Stimulated activated naive CD8-positive, alpha-beta T cell treated with anti-CD3 and anti-CD28 coated beads, Interleukin-15, Interleukin-2, amounts not matched to agents 100 U/mL and 50 U/mL, for 24 hours (primary cell): ENCODE measurements around the gene GTF3C5.
"Not testable (repeated sequence)": the region's sequence is repeated elsewhere in the genome, so short reads cannot be mapped to it uniquely, and the experiment has no call there.

Source experiments
- ATAC-seq: fragments of 150-1000 bp; cut with Tn5 transposase; one replicate; pipeline ENCODE4 v1.10.0; 2021
- DNase-seq: peaks from one replicate; pipeline ENCODE4 v3.0.0; 2021

Gene GTF3C5

GRCh38 chr9:133030317-133031129, at the start of gene GTF3C5:
Gene GTF3C5 (plus strand): TSS chr9:133030997. CDS start chr9:133031012, 15 bp downstream.
- peak; percentile 90 for DNase-seq
- peak; percentile 99 for ATAC-seq

GRCh38 chr9:132982458-132982857, 48.3 kb upstream of the GTF3C5 start:
- no peak for ATAC-seq
- DNase-seq: no peak

- ATAC-seq (no peak), DNase-seq (no peak)
Measured at GRCh38 chr9:132983491-132984201, 47.2 kb upstream of the GTF3C5 start.

GRCh38 chr9:132984202-132985070, 46.4 kb upstream of the GTF3C5 start:
- no peak for DNase-seq
- ATAC-seq: no peak

- no peak for ATAC-seq
- no peak for DNase-seq
Measured at GRCh38 chr9:132985071-132985350, 45.8 kb upstream of the GTF3C5 start.

- ATAC-seq: no peak
- DNase-seq: no peak
Measured at GRCh38 chr9:132985489-132985888, 45.3 kb upstream of the GTF3C5 start.

GRCh38 chr9:132986114-132986513, 44.7 kb upstream of the GTF3C5 start:
- no peak for ATAC-seq
- no peak for DNase-seq

- ATAC-seq: peak; percentile 36
- no peak for DNase-seq
Measured at GRCh38 chr9:132986640-132987620, 43.9 kb upstream of the GTF3C5 start.

GRCh38 chr9:132988244-132989013, 42.4 kb upstream of the GTF3C5 start:
- ATAC-seq (no peak), DNase-seq (no peak)

- no peak for ATAC-seq
- no peak for DNase-seq
Measured at GRCh38 chr9:132989014-132989310, 41.8 kb upstream of the GTF3C5 start.

- no peak for DNase-seq
- ATAC-seq: no peak
Measured at GRCh38 chr9:132989414-132989996, 41.3 kb upstream of the GTF3C5 start.

GRCh38 chr9:132989998-132990557, 40.7 kb upstream of the GTF3C5 start:
- DNase-seq, ATAC-seq: not testable (repeated sequence)

- no peak for ATAC-seq
- DNase-seq: no peak
Measured at GRCh38 chr9:132990781-132991180, 40.0 kb upstream of the GTF3C5 start.

GRCh38 chr9:132991351-132992300, 39.2 kb upstream of the GTF3C5 start:
- DNase-seq: no peak

GRCh38 chr9:132993511-132993939, 37.3 kb upstream of the GTF3C5 start:
- DNase-seq: no peak
- no peak for ATAC-seq

More at GRCh38 chr9:132991351-132992300, 39.2 kb upstream of the GTF3C5 start:
- ATAC-seq: no peak

GRCh38 chr9:132994410-132995120, 36.2 kb upstream of the GTF3C5 start:
- ATAC-seq (peak; percentile 44), DNase-seq (no peak)

GRCh38 chr9:132995121-132995420, 35.7 kb upstream of the GTF3C5 start:
- no peak for ATAC-seq
- DNase-seq: no peak

- ATAC-seq: no peak
- no peak for DNase-seq
Measured at GRCh38 chr9:132995879-132996278, 34.9 kb upstream of the GTF3C5 start.
